ENCODE results near the gene BTBD17.
A peak's percentile ranks its signal among the peaks of the same experiment; 100 is the strongest.

The BTBD17 gene

GRCh38 chr17:74386386-74386785 lies 24.7 kb upstream of the BTBD17 start:
- DNase-seq, result no peak

- no peak for DNase-seq
Observed at GRCh38 chr17:74385201-74385600, 23.5 kb upstream of the BTBD17 start.

GRCh38 chr17:74383141-74383540 lies 21.5 kb upstream of the BTBD17 start:
- DNase-seq, result no peak

GRCh38 chr17:74380959-74381808 lies 19.5 kb upstream of the BTBD17 start:
- DNase-seq, result no peak

GRCh38 chr17:74380086-74380958 lies 18.7 kb upstream of the BTBD17 start:
- DNase-seq, result no peak

GRCh38 chr17:74379495-74380085 lies 17.9 kb upstream of the BTBD17 start:
- peak; percentile 84 for DNase-seq

- DNase-seq, result no peak
Observed at GRCh38 chr17:74374858-74375257, 13.2 kb upstream of the BTBD17 start.

GRCh38 chr17:74373838-74374606 lies 12.4 kb upstream of the BTBD17 start:
- peak; percentile 87 for DNase-seq

GRCh38 chr17:74372426-74372825 lies 10.8 kb upstream of the BTBD17 start:
- DNase-seq, result no peak

- DNase-seq, result no peak
Observed at GRCh38 chr17:74371653-74372147, 10.0 kb upstream of the BTBD17 start.

GRCh38 chr17:74369665-74370490 lies 8.2 kb upstream of the BTBD17 start:
- no peak for DNase-seq

GRCh38 chr17:74369221-74369620 lies 7.6 kb upstream of the BTBD17 start:
- DNase-seq, result no peak

- peak; percentile 72 for DNase-seq
Observed at GRCh38 chr17:74368341-74369081, 6.8 kb upstream of the BTBD17 start.

- no peak for DNase-seq
Observed at GRCh38 chr17:74367206-74367605, 5.5 kb upstream of the BTBD17 start, which contains the start of gene GPR142. Gene GPR142 (plus strand): TSS chr17:74367506. CDS start chr17:74369541, 2,035 bp downstream.

GRCh38 chr17:74362810-74363498 lies 1.3 kb upstream of the BTBD17 start:
- DNase-seq, result no peak

GRCh38 chr17:74362069-74362405 lies 369 bp upstream of the BTBD17 start:
- no peak for DNase-seq

GRCh38 chr17:74360899-74361229 lies 804 bp downstream of the BTBD17 start:
- no peak for DNase-seq

GRCh38 chr17:74359916-74360315 lies 1.8 kb downstream of the BTBD17 start:
- DNase-seq, result no peak

- no peak for DNase-seq
Observed at GRCh38 chr17:74358697-74359096, 3.0 kb downstream of the BTBD17 start.

- no peak for DNase-seq
Observed at GRCh38 chr17:74357466-74357809, 4.2 kb downstream of the BTBD17 start.

Data from NCI-H774 (cell line).